Peyer's patch (tissue), 4 donors: Measurements from ENCODE around the gene RBM33. TPM values are rescaled to one million over a fixed set of nuclear protein-coding genes. Genes with fewer than 3 reads are reported as not detected.

ENCODE experiments used
- DNase-seq, 3 donors: peaks; one replicate each; pipeline ENCODE4 v3.0.0-alpha.2; 2017 to 2019
- H3K27ac ChIP-seq, 4 donors: fragments of 200-600 bp; sonication (generic); one replicate each; pipeline ENCODE4 v1.5.1; 2016 to 2019
- H3K27me3 ChIP-seq, 2 donors: fragments of 200-600 bp; sonication (generic); one replicate each; pipeline ENCODE4 v1.5.1; 2019
- H3K36me3 ChIP-seq, 3 donors: fragments of 200-600 bp; sonication (generic); one replicate each; pipeline ENCODE4 v1.5.1; 2016 to 2019
- H3K4me1 ChIP-seq, 4 donors: fragments of 200-600 bp; sonication (generic); one replicate each; pipeline ENCODE4 v1.5.1; 2016 to 2019
- H3K4me3 ChIP-seq, 4 donors: fragments of 200-600 bp; sonication (generic); 1 replicate in 3 of 4; 2 replicates in 1 of 4; pipeline ENCODE4 v1.5.1; 2016 to 2019; ENCODE audit warnings: mild to moderate bottlenecking in 1 of 4
- H3K9me3 ChIP-seq, 4 donors: fragments of 200-600 bp; sonication (generic); one replicate each; pipeline ENCODE4 v1.5.1; 2016 to 2019; ENCODE audit warnings: mild to moderate bottlenecking in 1 of 4
- POLR2A ChIP-seq, 2 donors: fragments of 450-650 bp; IDR thresholded peaks; one replicate each; pipeline ENCODE4 v1.5.1; 2017; ENCODE audit warnings: antibody characterized with exemption in 2 of 2, mild to moderate bottlenecking in 2 of 2, moderate library complexity in 2 of 2
- total RNA-seq, 4 donors: library from RNA; depleted of rRNA; stranded (reverse); fragments of >200 nt; gene quantifications; one replicate each; pipeline ENCODE4 v1.1.0, GENCODE V29; 2016
- TF ChIP-seq, protein P1 (sequence below), 6 experiments: fragments of 450-650 bp in 4 of 6; fragments of 200-600 bp in 2 of 6; sonication (generic) in 1 of 6; IDR thresholded peaks; one replicate each; pipeline ENCODE4 v1.5.1; 2017 to 2019; ENCODE audit warnings: antibody characterized with exemption in 6 of 6, mild to moderate bottlenecking in 3 of 6, moderate library complexity in 1 of 6

The RBM33 gene
- total RNA-seq, 4 donors from 2014 or later = 87.4 to 191 (median 123) TPM

DNA sequence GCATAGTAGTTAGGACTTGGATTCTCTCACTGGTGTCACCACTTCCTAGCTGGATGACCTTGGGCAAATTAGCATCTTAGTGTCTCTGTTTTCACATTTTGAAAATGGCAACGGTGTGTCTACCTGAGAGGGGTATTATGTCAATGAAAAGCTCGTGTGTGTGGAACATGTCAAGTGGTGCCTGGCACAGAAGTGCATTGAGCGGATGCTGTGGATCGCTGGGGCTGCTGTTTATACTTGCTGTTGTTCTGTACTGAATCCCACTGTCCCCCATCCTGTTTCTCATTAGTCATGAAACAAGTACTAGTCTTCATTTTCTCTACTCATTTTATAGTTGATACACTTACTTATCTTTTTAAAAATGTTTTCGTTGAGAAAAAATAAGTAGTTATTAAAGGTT lies 26.1 kb downstream of the RBM33 start:
- no peak for DNase-seq
- Histone ChIP-seq H3K9me3 (no peaks in the 10 kb centered on the region), H3K4me3 (no peak overlapping the region), H3K4me1 (peaks cover 0 to 20% (median 0%) of the 10 kb centered on the region in 4 donors), H3K36me3 (peaks cover 0 to 23% (median 0%) of the 10 kb centered on the region in 3 donors), H3K27me3 (no peaks in the 10 kb centered on the region), H3K27ac (no peak overlapping the region)
- no peak for TF ChIP-seq POLR2A (IDR thresholded peaks at IDR 0.05)
- TF ChIP-seq, protein P1, sequence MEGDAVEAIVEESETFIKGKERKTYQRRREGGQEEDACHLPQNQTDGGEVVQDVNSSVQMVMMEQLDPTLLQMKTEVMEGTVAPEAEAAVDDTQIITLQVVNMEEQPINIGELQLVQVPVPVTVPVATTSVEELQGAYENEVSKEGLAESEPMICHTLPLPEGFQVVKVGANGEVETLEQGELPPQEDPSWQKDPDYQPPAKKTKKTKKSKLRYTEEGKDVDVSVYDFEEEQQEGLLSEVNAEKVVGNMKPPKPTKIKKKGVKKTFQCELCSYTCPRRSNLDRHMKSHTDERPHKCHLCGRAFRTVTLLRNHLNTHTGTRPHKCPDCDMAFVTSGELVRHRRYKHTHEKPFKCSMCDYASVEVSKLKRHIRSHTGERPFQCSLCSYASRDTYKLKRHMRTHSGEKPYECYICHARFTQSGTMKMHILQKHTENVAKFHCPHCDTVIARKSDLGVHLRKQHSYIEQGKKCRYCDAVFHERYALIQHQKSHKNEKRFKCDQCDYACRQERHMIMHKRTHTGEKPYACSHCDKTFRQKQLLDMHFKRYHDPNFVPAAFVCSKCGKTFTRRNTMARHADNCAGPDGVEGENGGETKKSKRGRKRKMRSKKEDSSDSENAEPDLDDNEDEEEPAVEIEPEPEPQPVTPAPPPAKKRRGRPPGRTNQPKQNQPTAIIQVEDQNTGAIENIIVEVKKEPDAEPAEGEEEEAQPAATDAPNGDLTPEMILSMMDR (IDR thresholded peaks at IDR 0.05) = no peak

DNA sequence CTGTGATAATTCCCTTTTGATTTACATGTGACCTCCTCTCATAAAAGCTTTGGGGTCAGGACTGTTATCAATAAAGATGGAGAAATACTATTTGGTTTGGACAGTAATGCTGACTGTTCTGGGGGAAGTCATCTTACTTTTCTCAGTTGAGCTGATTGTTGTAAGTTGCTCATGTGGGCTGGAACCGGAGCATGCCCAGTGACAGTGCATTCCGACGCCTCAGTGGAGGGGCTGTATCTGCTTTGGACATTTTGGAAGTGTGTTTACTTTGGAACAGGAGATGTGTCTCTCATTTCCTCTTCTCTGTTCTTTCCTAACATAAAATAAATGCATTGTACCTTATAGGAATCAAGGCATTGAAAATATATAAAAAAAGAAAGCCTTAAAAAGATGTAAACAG lies 30.1 kb downstream of the RBM33 start:
- H3K4me1 ChIP-seq = peaks cover 0 to 12% (median 0%) of the 10 kb centered on the region in 4 donors
- TF ChIP-seq, protein P1 (IDR thresholded peaks at IDR 0.05) = no peak
- H3K27me3 ChIP-seq = no peaks in the 10 kb centered on the region
- DNase-seq = no peak
- no peak overlapping the region for H3K4me3 ChIP-seq
- no peaks in the 10 kb centered on the region for H3K9me3 ChIP-seq
- H3K27ac ChIP-seq = no peak overlapping the region
- peaks cover 0 to 24% (median 0%) of the 10 kb centered on the region in 3 donors for H3K36me3 ChIP-seq

DNA sequence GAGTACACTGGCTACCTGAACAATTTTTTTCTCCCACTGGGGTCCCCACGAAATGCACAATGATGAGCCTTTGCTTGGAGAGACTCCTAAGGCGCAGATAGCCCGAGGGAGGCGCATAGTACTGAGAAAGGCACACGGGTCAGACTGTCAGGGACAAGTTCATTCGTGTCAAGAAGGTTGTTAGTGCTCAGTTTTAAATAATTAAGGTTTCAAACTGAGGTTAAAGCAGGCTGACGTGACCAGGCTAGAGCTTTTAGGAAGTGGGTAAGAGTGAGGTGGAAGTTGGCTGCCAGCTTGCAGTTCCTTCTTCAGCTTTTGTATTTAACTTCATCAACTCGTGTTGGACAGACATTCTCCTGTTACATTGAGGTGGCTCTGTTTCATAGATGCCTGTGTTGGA lies 31.6 kb downstream of the RBM33 start:
- peaks cover 0 to 30% (median 0%) of the 10 kb centered on the region in 3 donors for H3K36me3 ChIP-seq
- no peak overlapping the region for H3K27ac ChIP-seq
- H3K27me3 ChIP-seq = no peaks in the 10 kb centered on the region
- no peaks in the 10 kb centered on the region for H3K9me3 ChIP-seq
- TF ChIP-seq POLR2A (IDR thresholded peaks at IDR 0.05) = no peak
- TF ChIP-seq, protein P1 (IDR thresholded peaks at IDR 0.05) = no peak
- no peak overlapping the region for H3K4me3 ChIP-seq
- H3K4me1 ChIP-seq = peaks cover 0 to 2% (median 0%) of the 10 kb centered on the region in 4 donors
- no peak for DNase-seq

DNA sequence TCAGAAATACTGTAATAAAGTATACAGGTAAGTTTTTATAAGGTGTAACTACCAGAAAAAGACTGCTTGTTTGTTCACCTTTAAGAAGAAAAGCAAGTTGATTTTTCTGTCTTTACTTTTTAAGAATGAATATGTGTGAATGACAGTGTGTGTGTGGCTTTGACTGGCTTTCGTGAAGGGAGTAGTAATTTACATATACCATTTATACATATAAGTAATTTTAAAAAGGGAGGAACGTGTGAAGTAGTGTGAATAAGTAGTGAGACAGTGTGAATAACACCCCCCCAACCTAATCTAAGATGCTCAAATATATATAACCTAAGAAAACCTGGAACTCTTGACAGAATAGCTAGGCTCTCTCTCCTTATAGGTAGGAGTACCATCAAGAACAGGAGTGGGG lies 33.2 kb downstream of the RBM33 start:
- no peak for DNase-seq
- Histone ChIP-seq H3K27me3 (no peaks in the 10 kb centered on the region), H3K27ac (no peak overlapping the region), H3K9me3 (no peaks in the 10 kb centered on the region), H3K4me1 (no peaks in the 10 kb centered on the region), H3K4me3 (no peak overlapping the region), H3K36me3 (peaks cover 0 to 34% (median 0%) of the 10 kb centered on the region in 3 donors)
- TF ChIP-seq POLR2A (IDR thresholded peaks at IDR 0.05) = no peak
- TF ChIP-seq, protein P1 (IDR thresholded peaks at IDR 0.05) = no peak

DNA sequence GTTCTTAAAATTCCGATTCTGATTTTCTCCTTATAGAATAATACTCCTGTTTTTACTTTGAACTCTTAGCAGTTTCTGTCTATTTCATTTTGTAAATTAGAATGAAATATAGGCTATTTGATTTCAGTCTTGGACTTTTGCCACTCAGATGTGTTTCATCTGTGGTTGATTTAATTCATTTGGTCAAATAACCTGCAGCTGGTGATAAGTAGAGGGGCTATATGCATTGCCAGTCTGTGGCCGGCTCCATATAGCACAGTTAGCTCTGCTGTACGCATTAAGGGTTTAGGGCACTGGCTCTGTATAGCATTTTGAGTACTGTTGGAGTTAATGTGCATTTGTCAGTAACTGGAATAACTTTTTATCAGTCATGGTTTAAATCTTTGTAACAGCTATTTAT lies 35.7 kb downstream of the RBM33 start:
- no peak overlapping the region for H3K27ac ChIP-seq
- H3K4me3 ChIP-seq = no peak overlapping the region
- TF ChIP-seq, protein P1 (IDR thresholded peaks at IDR 0.05) = no peak
- no peak for TF ChIP-seq POLR2A (IDR thresholded peaks at IDR 0.05)
- H3K27me3 ChIP-seq = no peaks in the 10 kb centered on the region
- H3K9me3 ChIP-seq = no peaks in the 10 kb centered on the region
- DNase-seq = no peak
- H3K4me1 ChIP-seq = no peaks in the 10 kb centered on the region
- peaks cover 0 to 32% (median 0%) of the 10 kb centered on the region in 3 donors for H3K36me3 ChIP-seq

DNA sequence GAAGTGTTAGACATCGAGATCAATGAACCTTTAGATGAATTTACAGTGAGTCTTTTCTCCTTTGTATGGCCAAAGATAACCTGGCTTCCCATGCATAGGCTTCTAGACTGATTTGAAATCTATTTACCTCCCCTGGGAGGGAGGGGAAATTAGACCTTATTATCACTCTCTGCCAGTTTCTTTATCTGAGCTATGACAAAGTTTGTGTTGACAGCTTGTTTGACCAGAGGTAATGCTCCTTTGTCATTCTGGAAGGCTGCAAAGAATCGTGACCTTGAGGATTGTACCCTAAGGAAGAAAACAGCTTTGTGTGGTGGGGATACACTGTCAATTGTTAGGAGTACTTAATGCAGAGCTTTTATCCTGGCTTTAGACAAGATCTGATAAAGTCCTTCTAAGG lies 36.4 kb downstream of the RBM33 start:
- no peaks in the 10 kb centered on the region for H3K9me3 ChIP-seq
- H3K4me1 ChIP-seq = no peaks in the 10 kb centered on the region
- no peak overlapping the region for H3K4me3 ChIP-seq
- peaks cover 0 to 25% (median 0%) of the 10 kb centered on the region in 3 donors for H3K36me3 ChIP-seq
- DNase-seq = no peak
- no peak overlapping the region for H3K27ac ChIP-seq
- TF ChIP-seq, protein P1 (IDR thresholded peaks at IDR 0.05) = no peak
- no peaks in the 10 kb centered on the region for H3K27me3 ChIP-seq
